Stimulated activated CD4-positive, alpha-beta T cell treated with anti-CD3 and anti-CD28 coated beads, Interleukin-15, amount 100 ng/mL, for 1 hour (primary cell): ENCODE measurements around the gene TTC28.
A peak's percentile ranks its signal among the peaks of the same experiment; 100 is the strongest.

Source experiments
- DNase-seq, 2 donors: peaks; one replicate each; pipeline ENCODE4 v3.0.0-alpha.2; 2020; ENCODE audit warnings: low read depth in 1 of 2, low spot score in 1 of 2

The TTC28 gene

DNA sequence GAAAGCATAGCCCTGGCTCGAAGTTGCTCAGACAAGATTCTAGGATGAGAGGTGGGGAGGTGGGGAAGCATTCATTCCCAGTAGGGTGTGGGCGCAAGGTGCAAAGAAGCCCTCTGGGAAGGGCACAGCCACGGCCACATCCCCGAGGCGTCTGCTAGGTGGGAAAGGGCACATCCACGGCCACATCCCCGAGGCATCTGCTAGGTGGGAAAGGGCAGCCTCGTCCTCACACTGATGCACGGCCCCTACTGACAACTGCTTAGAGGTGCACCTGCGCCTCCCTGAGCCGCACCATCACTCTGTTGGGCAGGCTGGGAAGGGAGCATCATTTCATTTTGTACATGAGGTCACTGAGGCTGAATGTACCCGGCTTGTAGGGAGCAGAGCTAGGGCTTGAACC lies 666.0 kb downstream of the TTC28 start:
- no peak for DNase-seq

DNA sequence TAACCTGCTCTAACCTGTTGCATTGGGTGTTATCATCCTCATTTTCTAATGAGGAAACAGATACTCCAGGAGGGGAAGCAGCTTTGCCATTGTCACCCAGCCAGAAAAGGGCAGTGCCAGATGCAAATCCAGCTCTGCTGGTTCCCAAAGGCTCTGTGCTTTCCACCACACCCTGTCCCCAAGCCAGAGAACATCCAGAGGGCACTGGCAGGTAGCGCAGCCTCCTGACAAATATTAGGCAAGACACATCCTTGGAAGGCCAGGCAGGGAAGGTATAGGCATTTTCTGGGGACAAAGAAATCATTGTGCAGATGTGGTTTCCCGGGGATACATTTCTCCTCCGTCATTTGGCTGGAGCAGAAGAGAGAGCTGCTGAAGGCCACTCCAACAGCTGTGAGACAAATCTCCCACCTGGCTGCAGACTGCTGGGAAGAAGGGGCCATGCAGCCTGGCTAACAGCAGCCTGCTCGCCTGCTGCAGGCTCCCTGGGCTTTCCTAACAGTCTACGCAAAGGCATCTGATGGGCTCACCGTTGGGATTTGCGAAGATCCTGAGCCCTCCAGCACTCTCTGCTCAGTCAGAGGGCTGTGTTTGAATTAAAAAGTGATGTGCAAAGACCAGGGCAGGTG lies 666.7 kb downstream of the TTC28 start:
- DNase-seq: no peak

DNA sequence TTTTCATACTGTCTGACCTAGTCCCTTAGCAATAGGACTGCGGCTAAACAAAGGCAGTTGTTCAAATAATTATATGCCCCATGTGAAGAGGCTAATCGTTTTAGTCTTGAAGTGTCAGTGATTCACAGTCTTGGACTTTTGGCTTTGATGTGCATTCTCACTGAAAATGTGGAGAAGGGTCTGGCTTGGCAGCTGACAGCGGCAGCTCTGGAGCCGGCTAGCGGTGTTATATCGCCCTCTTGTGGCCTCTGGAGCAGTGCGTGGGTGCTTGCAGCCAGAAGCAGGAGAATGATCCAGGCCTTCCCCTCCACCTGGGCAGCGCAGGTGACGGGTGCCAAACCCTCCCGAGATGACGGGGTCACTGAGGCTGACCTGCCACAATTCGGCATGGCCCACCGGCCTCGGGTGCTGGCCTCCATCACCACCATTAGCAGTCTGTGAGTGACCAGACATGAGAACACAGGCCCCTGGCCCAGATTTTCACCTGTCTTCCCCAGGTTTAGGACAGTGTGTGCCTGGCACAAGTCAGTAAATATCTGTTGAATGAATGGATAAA lies 670.3 kb downstream of the TTC28 start:
- DNase-seq: peak; percentile 36 to 63

DNA sequence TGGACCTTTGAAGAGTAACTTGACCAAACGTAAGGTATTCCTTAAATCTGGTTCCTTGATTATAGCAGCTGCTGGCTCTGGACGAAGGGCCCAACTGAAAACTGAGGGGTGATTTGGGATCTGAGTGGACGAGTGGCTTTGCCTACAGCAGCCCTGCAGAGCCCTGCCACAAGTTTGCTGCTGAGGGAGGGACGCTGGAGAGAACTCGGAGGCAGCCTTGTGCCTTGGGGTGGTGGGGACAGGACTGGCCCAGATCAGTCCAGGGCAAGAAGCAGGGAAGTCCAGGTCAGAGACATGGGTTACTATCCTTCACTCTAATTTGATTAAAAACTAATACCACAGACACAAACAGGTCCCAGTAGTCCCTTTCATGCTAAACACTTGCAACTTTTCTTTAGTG lies 671.0 kb downstream of the TTC28 start:
- no peak for DNase-seq

DNA sequence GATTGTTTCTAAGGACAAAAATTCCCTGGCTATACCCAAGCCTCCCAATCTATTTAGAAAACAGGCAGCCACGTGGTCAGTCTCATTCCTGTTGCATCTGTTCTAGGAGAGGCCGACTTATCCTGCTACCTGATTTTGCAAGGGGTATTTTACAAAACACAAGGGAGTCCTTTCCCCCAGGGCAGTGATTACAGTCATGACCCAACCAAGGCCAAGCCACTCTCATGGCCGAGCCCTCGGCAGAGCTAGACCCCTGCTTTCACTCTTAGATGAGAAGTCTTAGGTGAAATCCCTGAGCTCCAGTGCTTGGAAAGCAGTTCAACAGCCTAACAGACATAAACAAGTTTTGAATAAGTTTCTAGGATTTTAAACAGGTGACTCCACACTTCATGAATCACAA lies 671.6 kb downstream of the TTC28 start:
- DNase-seq: no peak

DNA sequence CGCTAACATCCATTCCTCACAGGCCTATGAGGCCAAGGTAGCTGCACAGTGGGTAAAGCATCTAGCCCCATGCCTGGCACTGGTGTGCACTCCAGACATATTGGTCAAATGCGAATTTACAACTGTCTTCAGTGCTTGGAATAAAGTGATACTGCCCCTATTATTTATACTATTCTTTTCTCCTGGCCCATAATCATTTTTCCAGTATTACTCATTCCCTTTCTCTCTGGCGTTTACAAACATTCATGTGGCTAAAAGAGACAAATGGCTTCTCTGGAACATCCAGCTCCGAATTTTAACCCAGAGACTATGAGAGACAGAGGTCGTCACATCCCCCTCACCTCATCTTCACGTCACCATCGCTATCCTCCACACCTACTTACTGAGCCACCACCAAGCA lies 673.4 kb downstream of the TTC28 start:
- no peak for DNase-seq

DNA sequence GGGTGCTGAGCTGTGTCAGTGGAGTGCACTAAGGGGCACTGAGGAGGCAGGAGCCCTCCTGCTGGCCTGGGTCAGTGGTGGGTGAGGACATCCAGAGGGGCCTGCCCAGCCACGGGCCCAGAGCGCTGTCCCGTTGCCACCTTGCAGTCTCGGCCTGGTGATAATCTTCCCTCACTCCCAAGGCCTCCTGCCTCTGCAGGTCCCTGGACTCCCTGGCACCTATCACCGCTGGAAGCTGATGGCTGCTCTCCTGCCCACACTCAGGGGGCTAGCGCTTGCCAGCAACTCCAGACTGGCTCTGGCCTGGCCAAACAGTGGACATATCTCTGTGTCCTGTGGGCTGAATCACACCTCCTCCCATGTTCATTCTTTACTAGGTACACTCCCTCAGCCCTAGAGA lies 674.1 kb downstream of the TTC28 start:
- no peak for DNase-seq

DNA sequence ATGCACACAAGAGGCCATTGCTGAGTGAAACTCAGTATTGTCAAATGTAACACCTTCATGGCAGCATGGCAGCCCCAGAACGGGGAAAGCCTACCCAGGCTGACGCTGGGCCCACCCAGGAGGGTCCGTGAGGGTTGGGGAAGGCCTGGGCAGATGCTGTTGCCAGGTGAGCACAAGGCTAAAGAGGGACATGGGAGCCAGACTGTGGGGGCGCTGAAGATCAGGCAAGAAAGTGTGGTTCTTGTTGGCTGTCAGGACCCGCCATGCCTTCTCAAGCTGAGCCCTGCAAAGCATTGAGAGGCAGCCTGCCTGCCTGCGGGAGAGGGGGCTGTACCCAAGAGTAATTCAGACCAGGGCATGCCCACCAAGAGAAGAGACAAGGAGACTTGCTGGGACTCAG lies 675.6 kb downstream of the TTC28 start:
- DNase-seq: no peak

DNA sequence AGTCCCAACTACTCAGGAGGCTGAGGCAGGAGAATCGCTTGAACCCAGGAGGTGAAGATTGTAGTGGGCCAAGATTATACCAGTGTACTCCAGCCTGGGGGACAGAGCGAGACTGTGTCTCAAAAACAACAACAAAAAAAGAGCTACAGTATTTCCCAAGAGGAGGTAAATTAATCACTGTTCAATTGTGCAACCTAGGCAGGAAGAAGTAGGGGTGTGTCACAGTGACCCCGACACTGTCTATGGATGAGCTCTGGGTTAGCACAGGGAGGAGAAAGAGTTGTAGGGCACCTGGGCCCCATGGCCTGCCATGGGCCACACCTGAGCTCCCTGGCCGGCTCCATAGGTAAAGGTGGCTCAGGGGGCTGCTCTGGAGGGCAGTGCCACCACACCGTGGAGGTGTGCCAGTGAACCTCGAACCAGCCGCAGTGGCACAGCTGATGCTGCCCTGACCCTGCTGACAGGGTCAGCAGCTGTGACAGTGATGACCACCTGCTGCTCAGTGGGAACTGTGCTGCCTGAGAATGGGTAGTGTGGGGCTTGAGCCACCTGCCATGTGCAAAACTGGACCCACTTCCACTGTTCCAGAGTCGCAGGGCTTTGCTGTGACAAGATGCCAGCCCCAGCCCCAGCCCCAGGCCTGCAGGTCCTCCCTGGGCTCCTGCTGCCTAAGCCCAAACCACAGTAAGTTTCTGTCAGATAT lies 676.6 kb downstream of the TTC28 start:
- no peak for DNase-seq

DNA sequence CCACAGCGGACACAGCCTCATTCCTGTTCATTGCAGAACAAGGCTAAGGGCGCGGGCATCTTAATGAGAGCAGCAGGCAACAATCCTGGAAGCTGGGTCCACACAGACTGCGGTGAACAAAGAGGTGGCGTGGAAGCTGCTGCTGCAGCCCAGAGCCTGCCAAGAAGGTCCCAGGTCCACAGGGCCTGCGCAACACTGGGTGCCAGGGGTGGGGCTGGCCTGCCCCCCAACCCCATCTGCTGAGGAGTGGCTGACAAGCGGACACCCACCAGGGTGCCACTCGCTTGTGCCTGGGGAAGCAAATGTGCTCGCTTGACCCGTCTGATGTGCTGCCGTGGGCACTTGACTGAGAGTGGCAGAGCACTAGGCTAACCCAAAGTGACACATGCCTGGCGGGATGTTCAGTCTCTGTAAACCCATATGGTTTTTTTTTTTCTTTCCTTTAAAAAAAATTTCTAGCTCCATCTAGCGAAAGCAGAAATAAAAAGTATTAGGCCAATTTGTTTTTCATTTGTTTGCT lies 677.4 kb downstream of the TTC28 start:
- DNase-seq: no peak

DNA sequence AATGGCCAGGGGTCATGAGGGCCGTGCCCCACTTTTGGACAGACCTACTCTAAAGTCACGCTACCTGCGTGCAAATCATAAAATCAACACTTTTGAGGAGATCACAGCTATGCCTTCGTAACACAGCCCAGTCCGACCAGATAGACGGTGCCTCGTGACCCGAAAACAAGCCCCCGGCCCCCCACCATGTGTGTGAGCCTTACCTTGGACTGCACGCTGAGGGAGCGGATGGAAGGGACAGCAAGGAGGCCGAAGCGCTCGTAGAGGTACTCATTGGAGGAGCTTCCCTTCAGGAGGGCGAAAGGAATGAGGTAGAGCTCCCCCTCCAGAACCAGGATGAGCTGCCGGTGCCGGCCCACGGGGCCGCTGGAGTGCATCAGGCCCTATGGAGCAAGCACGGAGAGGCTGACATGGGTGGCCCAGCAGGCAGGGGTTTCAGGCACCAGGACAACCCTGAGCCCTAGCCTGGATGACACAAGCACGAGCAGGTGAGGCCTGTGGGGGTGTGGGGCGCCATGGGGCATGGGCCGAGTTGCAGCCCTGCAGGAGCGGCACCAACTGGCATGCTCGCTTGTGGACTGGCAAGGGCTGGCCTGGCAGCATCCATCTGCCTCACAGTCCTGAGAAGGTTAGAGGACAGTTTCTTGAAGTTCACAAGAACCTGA lies 678.3 kb downstream of the TTC28 start:
- no peak for DNase-seq

DNA sequence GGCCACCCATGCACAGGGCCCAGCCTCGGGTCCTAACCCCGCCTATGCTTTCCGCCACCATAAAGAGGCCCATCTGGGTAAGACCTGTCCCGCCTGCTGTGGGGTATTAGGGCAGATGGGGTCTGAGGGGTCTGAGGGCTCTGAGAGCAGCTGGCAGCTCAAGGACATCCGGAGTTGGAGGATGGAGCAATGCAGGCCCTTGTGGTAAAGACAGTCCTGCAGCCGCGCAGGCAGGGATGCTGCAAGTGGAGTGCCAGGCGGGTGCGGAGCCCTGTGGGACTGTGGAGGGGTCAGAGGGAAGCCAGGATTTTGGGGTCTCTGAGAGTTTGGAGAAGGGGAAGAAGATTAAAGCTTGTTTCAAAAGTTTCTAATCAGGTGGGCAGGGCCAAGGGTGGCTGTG lies 679.3 kb downstream of the TTC28 start:
- DNase-seq: no peak

DNA sequence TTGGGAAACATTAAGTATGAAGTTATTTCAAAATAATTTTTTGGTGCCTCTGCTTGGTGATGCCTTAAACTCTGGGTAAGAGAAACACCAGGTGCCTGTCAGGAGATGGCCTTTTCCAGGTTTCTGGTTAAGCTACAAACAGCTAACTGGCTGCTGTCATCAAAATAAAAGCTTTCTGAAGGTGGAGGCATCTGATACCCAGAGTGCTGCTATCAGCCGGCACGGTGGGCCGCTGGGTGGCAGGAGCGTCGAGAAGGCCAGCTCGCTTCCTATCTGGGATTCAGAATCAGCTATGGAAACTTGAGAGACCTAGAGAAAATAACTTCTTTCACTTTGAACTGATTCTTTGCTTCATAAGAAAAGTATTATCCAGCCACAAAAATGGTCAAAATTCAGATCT lies 679.8 kb downstream of the TTC28 start:
- no peak for DNase-seq

DNA sequence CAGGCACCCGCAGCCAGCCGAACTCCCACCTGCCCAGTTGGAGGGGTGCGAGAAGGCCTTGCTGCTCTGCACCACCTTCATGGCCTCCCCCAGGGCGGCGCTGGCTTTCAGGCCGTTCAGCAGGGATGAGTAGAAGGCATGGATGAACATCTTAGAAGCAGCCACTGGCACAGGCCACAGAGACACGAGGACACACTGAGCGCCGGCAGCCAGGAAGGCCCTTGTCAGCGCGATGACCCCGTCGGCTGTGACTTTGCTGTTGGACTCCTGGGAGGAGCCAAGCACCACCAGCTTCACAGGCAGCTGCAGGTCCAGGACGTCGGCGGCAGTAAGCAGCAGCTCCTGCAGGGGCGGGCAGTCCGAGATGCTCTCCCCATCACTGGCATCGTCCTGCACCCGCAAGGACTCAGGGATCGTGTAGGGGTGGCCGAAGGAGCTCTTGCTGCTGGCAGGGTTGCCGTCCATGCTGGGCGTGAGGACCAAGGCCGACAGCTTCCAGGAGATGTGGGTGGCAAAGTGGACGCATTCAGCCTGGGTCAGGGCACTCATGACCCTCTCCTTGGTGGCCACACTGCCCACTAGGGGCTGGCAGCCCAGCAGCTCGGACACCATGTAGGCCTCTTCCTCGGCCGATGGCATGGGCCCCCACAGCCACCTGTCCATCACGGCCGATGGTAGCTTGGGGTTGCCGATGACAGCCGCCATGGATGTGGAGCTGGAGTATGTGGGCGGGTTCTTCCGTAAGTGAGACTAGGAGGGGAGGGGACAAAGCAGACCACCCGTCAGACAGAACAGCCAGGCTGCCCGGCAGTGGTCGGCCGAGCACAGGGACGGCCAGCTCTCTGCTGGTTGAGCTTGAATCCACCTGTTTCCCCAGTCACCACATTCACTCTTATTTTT lies 680.9 kb downstream of the TTC28 start:
- no peak for DNase-seq

DNA sequence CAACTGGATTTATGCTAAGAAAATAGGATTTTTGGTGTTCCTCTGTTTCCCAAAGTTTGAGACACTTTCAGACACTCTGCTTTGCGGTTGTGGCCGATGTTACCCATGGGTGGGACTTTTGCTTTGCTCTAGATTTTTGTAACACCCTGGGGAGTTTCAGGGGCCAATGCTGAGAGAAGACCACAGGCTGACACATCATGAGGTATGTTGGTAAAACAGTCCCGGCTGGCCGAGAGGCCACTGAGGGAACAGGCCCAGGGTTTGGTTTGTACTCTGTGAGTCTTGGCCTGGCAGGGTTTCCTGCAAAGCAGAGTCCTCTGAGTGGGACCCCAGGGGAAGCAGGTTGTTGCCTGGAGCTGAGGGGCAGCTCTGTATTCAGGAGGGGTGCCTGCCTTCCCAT lies 682.1 kb downstream of the TTC28 start:
- DNase-seq: no peak

DNA sequence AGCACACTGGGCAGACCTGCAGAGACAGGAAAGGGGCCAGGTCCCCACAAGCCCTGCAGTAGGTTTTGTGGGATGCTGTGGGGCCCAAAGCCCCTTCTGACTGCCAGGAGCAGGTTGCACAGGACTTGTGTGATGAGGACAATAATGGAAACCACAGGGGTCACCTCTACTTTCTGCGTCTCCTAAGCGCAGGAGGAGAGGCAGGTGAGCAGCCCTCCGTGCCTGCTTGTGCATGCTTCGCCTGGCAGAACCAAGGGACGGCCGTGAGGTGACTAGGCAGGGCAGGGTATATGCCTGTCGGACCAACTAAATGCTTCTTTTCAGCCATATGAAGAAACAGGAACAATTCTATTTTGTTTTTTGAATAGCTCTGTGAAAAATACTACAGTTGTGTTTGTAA lies 682.7 kb downstream of the TTC28 start:
- no peak for DNase-seq

DNA sequence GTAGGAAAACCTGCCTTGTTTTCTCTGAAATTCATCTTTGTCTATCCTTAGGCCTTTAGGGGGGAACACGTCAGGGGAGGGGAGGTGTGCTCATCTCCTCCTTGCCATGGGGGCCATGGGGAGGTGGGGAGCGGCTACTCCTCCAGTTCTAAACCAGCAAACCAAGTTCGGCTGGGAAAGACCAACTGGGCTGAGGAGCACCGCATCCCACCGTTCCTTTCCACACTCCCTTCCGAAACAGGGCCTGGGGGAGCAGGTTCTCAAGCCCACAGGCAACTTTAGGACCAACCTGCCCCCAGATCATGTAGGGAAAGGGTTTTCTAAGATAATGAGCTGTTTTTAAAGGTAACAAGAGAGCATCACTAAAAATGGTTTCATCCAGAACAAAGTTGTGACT lies 683.1 kb downstream of the TTC28 start:
- DNase-seq: no peak

DNA sequence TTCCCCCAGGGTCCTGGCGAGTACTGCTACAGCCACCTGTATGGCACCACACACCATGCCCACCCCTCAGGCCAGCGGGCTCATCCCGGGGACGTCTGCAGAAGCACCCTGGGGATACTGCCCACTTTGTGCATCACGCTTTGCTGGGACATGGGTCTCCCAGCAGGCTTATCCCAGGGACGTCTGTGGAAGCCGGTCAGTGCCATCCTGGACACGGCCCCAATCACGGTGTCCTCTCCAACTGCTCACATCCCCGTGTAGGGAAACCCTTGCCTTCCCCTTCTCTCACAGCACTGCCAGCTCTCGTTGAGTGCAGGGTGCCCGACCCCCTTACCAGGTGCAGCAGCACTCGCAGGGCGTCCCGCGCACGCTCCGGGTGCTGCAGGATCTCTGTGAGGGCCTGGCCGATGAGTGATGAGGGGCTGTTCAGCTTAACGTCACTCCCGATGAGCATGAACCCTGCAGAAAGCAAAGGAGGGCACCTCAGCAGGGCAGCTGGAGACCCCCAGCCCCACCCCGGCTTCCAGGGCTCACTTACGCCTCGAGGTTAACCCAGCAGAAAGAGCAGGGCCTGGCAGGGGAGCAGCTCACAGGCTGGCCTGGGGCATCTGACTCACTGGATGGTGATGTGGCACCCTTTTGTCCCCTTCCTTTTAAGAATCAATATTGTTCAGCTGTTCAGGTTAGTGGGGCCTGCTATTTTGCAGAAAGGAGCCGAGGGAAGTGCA lies 683.7 kb downstream of the TTC28 start:
- DNase-seq: no peak

DNA sequence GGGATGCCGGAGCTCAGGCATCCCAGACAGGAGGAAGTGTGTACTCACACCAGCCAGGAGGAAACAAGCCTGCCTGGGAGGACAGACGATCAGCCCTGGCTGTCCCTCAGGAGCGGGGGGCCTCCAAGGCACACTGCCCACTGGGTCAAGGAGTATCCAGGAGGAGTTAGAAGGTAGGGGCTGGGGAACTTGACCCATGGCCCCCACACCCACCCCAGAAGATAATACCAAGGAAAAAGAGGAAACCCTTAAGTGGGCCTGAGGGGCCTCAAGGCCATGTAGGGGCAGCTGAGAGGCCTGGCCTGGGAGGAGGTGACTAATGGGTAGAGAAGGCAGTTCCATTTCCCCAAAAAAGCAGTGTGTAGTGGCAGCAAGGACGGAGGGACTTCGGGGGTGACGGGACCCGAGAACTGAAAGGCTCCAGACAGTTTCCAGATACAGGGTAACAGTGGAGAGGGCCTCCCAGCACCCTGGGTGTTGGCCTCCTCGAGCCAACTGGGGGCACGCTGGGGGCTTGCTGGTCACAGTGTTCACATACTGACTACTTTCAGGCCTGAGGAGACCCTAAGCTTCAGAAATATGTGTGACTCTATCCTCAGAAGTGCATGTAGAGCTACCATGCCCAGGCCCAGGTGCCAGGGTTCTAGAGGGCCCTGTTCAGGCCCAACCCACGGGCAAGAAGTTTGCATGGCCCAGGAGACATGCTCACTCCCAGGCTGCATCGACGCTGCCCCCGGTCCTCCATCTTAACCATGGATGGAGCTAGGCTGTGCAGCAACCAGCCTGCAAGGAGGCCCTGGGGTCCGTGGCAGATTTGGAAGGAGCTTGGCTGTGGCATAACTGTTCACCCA lies 684.9 kb downstream of the TTC28 start:
- no peak for DNase-seq
